ENCODE results near the gene SSH3.

Gene SSH3

DNA sequence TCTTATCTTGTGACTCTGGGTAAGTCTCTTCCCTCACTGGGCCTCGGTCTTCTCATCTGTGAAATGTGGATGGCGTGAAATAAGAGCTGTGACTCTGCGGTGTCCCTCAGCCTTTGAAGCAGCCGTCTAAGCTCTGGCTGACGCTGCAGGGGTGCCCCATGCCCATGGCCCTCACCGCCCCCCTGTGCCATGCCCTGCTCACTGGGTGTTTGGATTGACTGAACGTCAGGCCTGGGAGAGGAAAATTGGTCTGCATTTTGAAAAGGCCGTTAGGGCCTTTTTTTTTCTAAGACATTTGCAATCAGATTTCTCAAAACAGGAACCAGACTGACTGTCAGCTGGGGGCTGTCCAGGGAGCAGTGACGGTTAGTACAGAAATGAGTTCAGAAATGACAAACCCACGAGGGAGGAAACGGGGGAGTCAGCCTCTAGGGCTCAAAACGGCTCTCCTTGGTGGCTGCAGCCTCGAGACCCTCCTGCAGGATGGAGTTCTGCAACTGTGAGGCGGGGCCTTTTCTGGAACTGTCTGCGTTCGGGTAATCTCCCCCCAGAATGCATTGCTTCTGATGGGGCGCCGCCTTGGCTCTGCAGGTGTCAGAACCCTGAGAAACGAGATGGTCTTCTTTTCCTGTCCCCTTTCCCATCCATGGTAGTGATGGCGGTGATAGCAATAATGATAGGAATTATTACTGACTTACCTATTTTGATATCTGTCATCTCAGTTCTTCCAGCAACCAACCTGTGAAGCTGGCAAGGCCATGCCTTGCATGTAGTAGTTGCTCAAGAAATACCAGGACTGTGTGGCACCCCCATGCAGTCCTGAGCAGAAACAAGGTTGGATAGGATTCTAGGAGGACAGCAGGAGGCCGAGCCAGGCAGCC lies 35.0 kb upstream of the SSH3 start:
- no peak for DNase-seq (ENCODE audit: low spot score)

DNA sequence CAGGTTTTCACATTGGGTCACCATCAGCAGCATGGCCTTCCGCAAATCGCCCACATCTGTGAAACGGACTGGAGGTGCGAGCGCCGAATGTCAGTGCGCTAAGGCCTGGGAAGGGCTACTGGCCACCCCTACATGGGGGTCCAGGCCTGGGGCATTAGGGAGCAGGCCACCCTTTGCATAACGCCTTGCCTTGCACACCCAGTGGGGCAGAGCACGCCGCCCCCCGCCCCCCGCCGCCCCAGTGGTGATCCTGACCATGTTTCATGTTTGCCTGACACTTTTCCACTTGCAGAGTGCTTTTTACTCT lies 34.4 kb upstream of the SSH3 start:
- DNase-seq (ENCODE audit: low spot score), result no peak

DNA sequence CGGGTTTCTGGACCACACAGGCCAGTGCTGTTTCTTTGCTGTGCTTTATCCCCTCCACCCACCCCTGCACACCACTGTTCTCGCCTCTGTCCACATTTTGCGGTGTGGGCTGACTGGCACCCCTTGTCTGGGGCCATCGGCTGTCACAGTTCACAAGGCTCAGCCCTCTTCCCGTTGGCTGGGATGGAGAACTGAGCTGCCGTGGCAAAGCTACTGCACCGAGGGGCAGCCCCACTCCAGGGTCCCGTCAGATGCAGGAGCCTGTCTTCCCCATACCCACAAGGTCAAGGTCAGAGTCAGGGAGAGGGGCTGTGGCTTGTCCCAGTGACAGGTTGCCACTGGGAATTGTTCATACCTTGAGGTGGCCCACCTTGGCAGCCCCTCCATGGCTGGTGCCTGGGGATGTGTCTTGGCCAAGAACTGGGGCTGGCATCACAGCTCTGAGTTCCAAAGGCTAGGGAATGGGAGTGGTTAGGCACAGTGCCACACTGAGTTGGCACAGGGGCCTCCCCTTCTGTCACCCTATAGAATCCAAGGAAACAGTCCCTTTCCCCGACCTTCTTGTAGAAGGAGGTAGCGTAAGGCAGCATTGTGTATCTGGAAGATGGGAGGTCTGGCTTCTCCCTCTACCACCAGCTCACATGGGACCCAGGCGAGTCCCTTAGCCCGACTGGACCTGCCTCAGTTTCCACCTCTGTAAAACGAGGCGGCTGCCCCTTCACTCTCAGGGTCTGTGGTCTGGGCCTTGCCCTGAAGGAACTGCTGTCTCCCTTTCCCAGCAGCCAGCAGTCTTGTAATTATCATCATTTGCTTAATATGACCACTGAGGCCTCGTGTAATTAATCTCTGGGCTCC lies 33.7 kb upstream of the SSH3 start:
- DNase-seq (ENCODE audit: low spot score), result no peak

DNA sequence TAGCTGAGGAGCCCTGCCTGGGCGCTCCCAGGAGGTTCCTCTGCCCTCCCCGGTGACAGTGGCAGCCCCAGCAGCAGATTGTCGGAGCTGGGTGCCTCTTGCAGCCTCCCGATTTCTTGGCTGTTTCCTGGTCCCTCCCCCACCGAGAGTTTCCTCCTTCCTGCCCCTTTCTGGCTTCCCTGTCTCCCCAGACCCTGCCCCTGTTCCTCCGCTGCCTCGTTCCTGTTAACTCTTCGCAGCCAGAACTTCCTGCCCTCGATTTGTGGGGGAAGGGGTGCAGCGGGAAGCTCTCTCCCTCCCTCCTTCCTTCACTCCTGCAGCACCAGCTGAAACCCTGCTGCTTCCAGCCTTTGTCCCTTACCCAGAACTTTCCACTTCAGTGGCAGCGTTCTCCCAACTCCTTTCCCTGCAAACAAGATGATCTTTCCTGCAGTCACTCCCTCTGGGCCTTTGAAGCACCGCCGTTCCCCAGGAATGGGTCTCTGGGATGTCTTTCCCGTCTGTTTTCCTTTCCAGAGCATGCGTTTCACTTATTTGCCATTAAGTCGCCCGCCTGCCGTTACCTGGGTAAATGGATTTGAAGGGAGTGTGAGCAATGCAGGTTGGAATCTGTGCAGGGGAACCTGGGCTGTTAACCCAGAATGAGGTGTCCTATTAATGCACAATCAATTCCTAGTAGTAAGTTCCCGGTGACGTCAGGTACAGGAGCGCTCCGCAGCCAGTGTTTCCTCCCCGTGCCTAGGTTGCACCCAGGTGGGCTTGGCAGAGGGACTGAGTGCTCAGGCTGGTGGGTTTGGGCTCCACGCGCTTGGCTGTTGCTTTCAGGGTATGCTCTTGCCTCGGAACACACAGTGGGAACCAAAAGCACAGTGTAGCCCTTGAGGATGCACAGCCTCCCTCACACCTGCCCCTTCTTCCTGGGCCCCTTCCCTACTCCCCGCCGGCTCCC lies 32.8 kb upstream of the SSH3 start:
- peak; percentile 70 for DNase-seq (ENCODE audit: low spot score)

DNA sequence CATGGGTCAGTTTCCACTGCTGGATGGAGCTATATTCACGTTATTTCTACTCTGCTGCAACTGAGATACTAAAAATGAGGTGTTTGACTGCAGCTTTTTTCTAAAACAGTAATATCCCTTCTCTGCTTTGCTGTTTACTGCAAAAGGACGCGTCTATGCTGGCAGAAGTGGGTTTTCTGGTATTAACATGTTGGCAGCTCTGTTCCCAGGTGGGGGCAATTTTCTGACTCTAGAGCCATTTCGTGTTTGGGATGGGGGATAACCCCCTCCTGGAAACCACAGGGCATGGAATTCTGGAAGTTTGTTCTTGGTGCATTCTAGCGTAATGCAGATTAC lies 32.2 kb upstream of the SSH3 start:
- no peak for DNase-seq (ENCODE audit: low spot score)

DNA sequence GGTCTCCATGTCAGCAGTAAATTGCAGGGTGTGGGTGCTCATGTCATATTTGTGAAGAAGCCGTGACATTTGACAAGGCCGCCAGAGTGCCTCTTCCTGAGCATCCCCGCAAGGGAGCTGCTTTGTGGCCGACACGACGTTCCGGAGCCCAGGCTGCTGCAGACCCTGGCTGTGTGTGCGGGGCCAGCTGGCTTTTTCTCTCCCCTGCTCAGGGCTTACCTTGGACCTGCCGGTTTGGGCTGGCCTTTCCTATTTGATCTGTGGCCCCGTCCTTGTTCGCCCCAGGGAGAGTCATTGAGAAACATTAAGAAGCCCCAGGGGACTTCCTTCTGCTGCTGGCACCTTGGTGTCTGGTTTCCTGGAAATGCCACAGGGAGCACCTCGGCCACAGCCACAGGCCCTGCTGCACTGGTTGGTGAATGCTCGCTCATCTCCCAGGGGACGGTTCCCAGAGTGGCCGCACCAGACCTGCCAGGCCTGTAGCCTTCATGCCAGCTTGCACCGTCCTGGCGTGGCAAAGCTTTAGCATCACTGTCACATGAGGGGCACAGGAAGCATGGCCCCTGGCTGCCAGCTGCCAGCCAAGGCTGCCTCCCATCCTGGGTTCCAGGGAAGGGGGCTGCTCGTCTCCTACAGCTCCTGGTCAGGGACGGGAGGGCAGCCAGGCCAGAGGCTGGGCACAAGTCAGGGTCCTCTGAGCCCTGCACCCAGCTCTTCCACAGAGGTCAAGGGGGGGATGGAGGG lies 31.6 kb upstream of the SSH3 start:
- no peak for DNase-seq (ENCODE audit: low spot score)

DNA sequence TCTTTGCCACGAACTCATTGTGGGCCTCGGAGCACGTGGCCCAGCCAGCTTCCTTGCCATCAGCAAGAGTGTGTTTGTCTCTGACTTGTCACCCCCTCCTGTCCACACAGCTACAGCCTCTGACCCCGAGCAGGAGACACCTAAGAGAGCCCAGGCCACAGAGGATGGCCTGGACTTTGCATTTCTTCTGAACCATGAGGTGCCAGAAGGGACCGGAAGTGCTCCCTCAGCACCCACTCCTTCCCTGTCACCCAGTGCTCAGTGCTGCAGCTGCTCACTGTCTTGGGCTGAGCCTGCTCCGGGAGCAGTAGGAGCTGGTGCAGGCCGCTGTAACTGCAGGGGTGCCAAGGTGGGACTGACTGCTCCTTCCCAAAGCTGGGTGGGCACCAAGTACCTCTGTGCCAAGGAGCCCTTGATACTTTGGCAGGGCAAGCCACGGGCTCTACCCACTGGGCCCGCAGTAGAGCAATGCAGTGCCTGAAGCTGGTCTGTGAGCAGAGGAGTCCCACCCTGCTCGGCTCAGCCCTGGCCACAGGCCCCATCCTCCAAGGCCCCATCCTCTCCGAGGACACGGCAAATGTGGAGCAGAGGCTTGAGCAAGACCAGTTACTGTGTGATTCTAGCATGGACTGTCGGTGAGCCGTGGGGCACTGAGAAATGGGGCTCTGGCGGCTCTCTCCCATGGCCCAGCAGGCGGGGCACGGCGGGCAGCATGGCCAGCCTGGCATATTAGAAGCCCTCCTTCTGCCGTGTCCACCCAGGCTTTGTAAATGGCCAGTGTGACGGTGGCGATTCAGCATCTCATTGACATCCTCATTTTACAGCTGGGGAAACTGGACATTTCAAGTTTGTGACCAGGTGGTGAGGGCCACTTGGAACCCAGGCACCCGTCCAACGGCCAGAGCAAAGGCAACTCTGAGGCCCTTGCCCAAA lies 30.7 kb upstream of the SSH3 start:
- no peak for DNase-seq (ENCODE audit: low spot score)

DNA sequence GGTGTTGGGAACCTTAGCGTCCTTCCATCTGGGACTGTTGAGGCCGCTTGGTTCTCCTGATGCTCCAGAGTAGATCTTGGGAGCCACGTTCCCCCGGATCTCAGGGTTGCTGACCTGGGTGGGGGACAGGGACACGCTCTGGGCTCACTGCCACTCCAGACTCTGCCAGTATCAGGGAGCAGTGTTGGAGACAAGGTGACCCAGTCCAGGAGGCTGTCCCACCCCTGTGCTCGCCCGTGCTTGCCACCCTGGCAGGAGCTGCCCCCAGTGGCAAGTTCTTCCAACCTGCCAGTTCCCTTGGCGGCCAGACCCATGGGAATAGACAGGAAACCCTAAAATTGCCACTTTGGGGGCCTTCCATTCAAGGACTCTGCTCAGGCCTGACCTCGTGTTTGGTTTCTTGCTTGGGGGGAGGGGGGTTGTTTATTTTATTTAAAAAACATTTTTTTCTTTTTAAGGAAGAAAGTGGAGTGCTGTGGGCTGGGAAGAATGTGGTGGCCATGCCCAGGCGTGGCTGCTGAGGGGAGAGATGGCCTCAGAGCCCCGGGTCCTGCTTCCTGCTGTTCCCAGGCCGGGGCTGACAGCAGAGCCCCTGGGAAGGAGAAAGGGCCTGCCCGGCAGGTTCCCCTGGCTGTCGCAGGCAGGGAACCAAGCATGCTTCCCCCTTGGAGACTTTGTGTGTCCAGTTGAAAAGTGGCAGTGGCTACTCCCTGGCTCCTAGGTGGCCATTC lies 29.9 kb upstream of the SSH3 start:
- DNase-seq (ENCODE audit: low spot score), result peak; percentile 75

DNA sequence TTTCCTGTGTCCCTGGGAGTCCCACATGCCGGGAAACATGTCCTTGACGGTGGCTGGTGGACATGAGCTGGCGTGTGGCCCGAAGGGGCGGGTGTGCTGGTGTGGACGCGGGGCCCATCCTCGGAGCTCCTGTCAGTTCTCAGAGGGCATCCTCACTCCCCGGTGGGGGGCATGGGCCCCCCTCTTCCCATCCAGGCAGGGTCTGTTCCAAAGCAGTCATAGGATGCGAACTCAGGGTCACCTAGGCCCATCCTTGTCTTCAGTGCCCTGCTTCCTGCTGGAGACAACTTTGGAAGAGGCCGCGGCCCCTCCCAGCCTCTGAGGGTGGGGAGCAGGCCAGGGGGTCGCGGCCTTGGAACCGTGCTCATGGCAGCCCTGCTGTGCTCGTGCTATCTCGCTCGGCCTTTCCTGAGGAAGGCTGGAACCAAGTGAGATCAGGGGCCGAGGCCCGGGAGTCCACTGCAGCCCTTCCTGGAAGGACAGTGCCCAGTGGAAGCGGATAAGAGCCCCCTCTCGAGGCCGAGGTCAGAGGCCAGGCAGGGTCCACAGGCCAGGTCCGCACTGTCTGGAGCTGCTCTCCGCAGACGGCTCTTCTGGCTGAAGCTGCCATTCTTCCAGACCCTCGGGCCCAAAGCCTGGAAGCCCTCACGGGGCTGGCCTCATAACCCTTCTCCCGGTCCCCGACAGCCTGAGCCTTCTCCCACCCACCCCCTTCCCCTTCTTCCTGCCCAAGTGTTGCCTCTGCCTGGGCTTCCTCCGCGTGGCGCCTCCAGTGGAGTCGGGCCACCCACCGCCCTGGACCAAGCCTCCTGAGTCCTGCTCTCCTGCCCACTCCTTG lies 28.3 kb upstream of the SSH3 start:
- no peak for DNase-seq (ENCODE audit: low spot score)

DNA sequence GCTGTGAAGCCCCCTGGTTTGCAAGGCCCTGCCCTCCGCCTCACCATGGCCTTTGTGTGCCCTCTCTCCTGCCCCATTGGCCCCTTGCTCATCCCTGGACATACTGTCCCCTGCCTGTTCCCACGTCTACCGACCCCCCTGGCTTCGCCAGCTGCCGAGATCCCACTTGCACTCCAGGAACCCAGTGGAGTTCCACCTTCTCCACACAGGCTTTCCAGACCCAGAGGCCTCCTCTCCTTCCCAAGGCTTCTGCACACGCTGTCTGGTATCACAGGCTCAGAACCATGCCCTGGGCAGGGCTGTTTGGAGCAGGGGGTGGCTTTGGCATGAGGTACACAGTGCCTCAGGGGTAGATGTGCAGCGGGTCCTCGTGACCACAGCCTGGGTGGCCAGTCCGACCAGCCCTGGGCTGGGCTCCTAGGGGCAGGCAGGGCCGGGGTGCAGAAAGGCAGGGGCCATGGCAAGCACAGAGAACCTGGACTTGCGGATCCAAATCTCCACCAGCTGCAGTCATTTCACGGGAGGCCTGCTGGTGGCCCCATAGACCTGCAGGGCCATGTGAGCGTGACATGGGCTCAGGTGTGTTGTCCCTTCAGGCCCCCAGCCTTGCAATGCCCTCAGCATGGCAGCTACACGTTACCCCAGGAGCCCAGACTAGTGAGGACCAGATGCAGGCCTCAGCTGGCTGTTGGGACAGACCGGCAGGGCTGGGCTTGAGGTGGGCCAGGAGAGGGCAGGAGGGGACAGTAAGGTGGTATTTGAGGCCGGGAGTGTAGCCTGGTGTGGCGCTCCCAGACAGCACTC lies 27.5 kb upstream of the SSH3 start:
- peak; percentile 59 for DNase-seq (ENCODE audit: low spot score)

DNA sequence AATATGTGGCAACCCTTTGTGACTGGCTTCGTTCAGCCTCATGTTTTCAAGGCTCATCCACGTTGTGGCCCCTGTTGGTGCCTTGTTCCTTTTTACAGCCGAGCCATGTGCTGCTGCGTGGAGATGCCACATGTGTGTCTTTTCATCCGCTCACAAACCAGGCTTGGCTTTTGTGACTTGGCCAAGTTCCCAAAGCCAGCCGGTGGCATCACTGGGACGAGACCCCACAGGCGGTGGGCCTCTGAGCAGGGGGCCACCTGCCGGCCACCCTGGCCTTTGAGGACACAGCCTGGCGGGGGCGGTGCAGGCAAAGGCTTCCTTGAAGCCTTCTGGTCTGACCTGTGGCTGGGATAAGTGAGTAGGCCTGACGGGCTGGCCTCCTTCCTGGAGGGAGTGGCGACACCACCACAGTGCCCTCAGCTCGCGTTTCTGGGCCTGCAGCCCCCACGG lies 26.5 kb upstream of the SSH3 start:
- no peak for DNase-seq (ENCODE audit: low spot score)

DNA sequence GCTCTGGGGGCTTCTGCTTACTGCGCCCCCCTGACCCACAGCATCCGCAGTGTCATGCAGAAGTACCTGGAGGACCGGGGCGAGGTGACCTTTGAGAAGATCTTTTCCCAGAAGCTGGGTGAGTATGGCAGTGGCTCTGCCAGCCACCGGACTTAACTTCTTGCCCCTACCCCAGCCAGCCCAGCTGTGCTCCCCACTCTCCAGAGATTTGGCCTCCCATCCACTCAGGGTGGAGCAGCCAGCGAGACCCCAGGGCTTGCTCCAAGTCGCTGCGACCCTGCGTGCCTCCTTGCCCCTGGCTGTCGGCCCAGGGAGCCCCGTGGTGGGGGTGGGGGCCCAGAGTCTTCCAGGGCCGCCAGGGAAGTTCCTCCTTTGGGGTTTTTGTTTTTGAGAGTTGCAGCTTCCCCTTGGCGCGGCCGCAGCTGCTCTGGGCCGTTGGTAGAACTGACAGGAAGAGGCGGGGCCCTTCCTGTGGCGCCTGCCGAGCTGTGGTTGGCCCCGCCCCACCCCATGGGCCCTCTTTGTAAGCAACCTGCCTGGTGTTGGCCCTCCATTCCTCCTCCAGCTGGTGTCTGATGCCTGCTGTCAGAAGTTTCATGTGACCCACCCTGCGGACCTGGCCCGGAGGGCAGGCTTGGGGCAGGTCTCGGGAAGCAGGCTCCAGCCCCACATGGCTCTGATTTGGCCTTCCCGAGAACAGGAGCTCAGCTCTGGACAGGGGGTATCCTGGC lies 25.9 kb upstream of the SSH3 start:
- no peak for DNase-seq (ENCODE audit: low spot score)

DNA sequence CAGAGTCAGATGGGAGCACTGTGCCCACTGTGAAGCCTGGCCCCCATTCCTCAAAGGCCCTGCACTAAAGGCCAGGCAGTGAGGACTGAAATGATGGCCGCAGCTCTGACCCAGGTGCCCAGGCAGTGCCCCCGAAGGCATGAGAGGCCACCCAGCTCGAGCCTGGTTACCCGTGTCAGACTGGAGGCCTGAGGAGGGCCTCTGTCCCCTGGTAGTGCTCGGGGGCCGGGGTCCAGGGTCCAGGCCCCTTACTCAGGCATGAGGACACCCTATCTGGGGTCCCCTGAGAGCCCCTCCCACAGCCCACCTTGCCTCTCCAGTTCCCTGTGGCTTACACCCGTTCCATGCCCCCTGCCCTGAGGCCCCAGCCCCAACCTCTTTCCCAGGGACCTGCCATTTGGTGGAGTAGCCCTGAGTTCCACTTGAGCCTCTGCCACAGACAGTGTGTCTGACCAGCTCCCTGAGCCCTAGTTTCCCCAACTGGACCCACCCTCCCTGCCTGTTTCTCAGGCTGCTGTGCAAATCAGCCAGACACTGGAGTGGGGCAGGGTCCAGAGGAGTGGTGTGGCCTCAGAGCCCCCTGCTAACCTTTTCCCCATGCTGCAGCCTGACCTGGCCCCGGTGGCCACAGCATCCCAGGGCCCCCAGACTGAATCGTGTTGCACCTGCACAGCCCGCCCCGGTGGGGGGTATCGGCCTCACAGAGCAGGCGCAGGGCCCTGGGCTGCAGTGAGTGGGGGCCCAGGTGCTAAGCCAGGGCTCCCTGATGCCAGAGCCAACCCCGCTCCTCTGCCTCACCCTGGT lies 25.0 kb upstream of the SSH3 start:
- peak; percentile 59 for DNase-seq (ENCODE audit: low spot score)

DNA sequence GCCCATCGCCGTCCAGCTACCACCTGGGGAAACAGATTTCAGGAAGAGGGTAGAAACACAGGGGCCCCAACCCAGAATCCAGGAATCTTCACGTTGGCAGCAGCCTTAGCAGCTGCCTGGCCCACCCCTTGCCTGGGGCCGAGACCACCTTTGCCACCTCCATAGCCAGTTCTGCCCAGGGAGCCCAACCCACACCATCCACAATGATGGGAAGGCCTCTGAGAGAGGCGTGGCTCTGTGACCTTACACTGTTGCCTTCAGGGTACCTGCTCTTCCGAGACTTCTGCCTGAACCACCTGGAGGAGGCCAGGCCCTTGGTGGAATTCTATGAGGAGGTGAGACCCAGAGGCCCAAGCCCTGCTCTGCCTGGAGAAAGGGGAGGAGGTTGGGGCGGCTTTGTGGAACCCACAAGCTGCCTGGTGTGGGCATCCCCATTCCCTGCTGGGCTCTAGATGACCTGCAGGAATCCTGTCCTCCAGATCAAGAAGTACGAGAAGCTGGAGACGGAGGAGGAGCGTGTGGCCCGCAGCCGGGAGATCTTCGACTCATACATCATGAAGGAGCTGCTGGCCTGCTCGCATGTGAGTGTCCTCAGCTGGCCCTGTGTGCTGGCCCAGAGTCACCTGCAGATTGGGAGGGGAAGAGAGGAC lies 24.3 kb upstream of the SSH3 start:
- no peak for DNase-seq (ENCODE audit: low spot score)

DNA sequence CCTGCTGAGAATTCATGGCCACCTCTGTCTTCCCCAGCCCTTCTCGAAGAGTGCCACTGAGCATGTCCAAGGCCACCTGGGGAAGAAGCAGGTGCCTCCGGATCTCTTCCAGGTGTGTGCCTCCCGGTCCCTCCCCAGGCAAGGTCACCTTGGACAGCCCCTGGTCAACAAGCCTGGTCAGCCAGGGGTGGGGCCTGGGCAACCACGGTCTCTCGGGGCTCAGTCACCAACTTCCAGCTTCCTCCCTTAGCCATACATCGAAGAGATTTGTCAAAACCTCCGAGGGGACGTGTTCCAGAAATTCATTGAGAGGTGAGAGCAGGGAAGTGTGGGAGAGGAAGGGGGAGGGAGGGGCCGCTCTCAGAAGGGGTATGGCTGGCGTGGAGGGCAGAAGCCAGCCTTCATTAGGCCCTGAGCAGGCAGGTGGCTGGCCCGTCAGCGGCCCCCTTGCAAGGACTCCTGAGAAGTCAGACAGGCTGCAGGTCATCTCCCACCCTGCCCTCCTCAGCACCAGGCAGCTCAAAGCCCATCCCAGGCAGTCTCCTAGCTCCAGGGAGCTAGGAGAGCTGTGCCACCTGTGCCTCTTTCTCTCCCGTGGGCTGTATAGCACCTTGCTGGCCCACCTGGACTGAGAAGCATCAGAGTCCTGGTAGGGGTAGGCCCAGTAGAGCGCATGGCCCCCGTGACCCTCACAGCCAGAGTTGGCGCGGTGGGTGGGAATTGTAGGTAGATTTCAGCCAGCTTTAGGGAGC lies 23.6 kb upstream of the SSH3 start:
- DNase-seq (ENCODE audit: low spot score), result no peak
